Mucosa of descending colon (tissue), 3 donors: ENCODE measurements around the gene CCDC136. TPM values are rescaled to one million over a fixed set of nuclear protein-coding genes. Genes with fewer than 3 reads are reported as not detected.
A peak's percentile ranks its signal among the peaks of the same experiment; 100 is the strongest.

Experiments
- ATAC-seq: fragments of 200-7000 bp; cut with Tn5 transposase; one replicate; pipeline ENCODE4 v1.9.1; 2020; ENCODE audit warnings: mild to moderate bottlenecking, moderate library complexity
- DNase-seq, 3 donors: peaks; one replicate each; pipeline ENCODE4 v3.0.0-alpha.2; 2020
- H3K36me3 ChIP-seq: fragments of 200-600 bp; one replicate; pipeline ENCODE4 v1.8.0; 2021; ENCODE audit warnings: low read depth, mild to moderate bottlenecking
- H3K4me1 ChIP-seq: fragments of 200-600 bp; one replicate; pipeline ENCODE4 v1.8.0; 2021; ENCODE audit warnings: low read depth, mild to moderate bottlenecking
- H3K4me3 ChIP-seq: fragments of 200-600 bp; one replicate; pipeline ENCODE4 v1.8.0; 2021; ENCODE audit warnings: mild to moderate bottlenecking
- H3K9me3 ChIP-seq: fragments of 200-600 bp; one replicate; pipeline ENCODE4 v1.8.0; 2021; ENCODE audit warnings: mild to moderate bottlenecking
- CTCF ChIP-seq: fragments of 200-600 bp; IDR thresholded peaks from one replicate; pipeline ENCODE4 v1.8.0; 2022; ENCODE audit warnings: antibody characterized with exemption, mild to moderate bottlenecking
- intact Hi-C, 2 donors: fragments of 100-400 bp; cut with DNase I in 1 of 2; cut with micrococcal nuclease in 1 of 2; formaldehyde crosslinking; loops; one replicate each; pipeline versions ENCODE4 v1.11.0 to v1.11.1; 2022; cut with DNase I, micrococcal nuclease
- long read RNA-seq, 2 donors: library from polyadenylated mRNA; unstranded; transcript quantifications; one replicate each; pipeline ENCODE4 v2.0.0, GENCODE V29; 2019 to 2021
- total RNA-seq, 3 donors: library from RNA; stranded (reverse); fragmentation: NEBNext Ultra II Directional in 2 of 3; extraction: Animal tissue kit (Norgen Biotek cat#: 25700) in 2 of 3; gene quantifications; one replicate each; pipeline versions ENCODE4 v1.2.1 to v1.2.4, GENCODE V29; 2021 to 2023
- donor health status: DM: no; HTN: no; CAD: no; lungs with moderate emphysema.
- donor health status: DM: no; HTN: no; CAD: no.
- donor health status: DM: no; HTN: yes; CAD: no.

Gene CCDC136
- 10 to 100 TPM in 1 of 3 donors, 1 to 10 TPM in 2; 2.1 to 37.7 (median 4.1) TPM for total RNA-seq
- long read RNA-seq, donor 1, partial matches to known transcripts, result 1 of 45 reads
- long read RNA-seq, donor 1, other reads (novel, unspliced or antisense), result 43 of 45 reads
- long read RNA-seq, donor 2, partial matches to known transcripts, result 0 of 1 reads
- long read RNA-seq, donor 2, other reads (novel, unspliced or antisense), result 1 of 1 reads

DNA sequence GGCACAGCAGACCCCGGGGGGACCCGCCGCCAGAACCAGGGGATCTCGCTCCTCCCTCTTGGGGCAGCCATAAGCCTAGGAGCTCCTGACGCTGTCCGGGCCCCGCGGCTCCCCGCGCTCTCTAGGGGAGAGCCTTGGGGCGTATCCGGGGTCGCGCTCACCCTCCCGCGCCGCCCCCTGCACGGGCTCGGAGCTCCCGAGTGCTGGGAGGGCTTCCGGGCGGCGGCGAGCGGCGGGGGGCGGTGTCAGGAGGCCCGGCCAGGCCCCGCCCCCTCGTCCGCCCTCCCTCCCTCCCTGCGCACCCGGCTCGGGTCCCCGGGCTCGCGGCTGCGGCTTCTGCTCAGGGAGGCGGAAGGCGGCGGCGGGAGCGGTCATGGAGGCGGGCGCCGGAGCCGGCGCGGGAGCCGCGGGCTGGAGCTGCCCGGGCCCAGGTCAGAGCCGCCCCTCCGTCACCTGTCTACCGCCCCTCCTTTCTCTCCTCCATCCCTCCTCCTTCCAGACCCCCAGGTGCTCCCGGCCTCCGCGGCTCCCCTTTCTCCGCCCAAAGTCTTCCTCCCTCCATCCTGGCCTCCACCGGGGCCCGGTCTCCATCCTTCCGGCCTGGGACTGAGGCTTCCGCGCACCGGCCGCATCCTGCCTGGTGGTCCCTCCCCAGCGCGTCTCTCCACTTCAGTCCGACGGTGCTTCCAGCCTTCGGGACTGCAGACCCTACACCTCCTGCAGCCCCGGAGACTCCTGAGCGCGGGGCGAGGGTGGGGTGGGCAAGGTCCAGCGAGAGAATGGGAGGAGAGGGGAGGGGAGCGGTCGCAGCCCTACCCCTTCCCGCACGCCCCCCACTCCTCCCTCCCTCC lies at the start of gene CCDC136:
Gene CCDC136 (plus strand): TSS at position 848 of the 851 bp plus-strand sequence. CDS start 444 bp downstream, outside the sequence.
- DNase-seq, result peak; percentile 74 to 85 (median 85)
- H3K9me3 ChIP-seq, result no peaks in the 10 kb centered on the region
- peaks cover 2% of the 10 kb centered on the region for H3K4me1 ChIP-seq
- no peaks in the 10 kb centered on the region for H3K36me3 ChIP-seq
- peak; percentile 93 for ATAC-seq
- H3K4me3 ChIP-seq, result peak within 1 kb of the TSS; percentile 44
- intact Hi-C loops, result no loop called here
- no peak for TF ChIP-seq CTCF

DNA sequence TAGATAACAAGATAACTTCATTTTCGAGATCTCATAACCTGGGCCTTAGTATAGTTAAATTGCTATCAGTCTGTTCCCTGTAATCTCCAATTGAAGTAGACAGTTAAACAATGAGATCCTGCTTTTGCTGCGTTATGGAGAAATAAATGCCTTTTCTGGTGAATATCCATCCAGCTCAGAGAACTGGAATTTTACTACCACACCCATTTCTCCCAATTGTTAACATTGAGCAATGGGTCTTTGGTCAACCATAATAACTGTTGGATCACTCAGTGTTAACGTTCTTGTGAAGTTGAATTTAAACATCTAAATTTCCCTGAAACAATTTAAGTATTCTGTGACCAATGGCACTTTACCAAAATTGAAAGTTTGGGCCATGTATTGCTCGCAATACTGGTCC lies 49.6 kb upstream of the CCDC136 start:
- no peaks in the 10 kb centered on the region for H3K36me3 ChIP-seq
- TF ChIP-seq CTCF, result no peak
- no peaks in the 10 kb centered on the region for H3K9me3 ChIP-seq
- intact Hi-C loops, result no loop called here
- H3K4me3 ChIP-seq, result no peak overlapping the region
- H3K4me1 ChIP-seq, result peaks cover 25% of the 10 kb centered on the region
- DNase-seq (no peak), ATAC-seq (no peak)

- no peak for TF ChIP-seq CTCF
- Histone ChIP-seq H3K36me3 (no peaks in the 10 kb centered on the region), H3K4me3 (no peak overlapping the region), H3K4me1 (peaks cover 21% of the 10 kb centered on the region), H3K9me3 (no peaks in the 10 kb centered on the region)
- intact Hi-C loops, result no loop called here
- no peak for DNase-seq
- ATAC-seq, result no peak
These were observed 48.5 kb upstream of the CCDC136 start for GRCh38 chr7:128743112-128743772.

GRCh38 chr7:128744366-128744905 lies 47.3 kb upstream of the CCDC136 start:
- DNase-seq, result no peak
- intact Hi-C loops, result no loop called here
- H3K9me3 ChIP-seq, result no peaks in the 10 kb centered on the region
- no peaks in the 10 kb centered on the region for H3K36me3 ChIP-seq
- peaks cover 17% of the 10 kb centered on the region for H3K4me1 ChIP-seq
- no peak for TF ChIP-seq CTCF
- H3K4me3 ChIP-seq, result no peak overlapping the region
- no peak for ATAC-seq

GRCh38 chr7:128745706-128746105 lies 46.1 kb upstream of the CCDC136 start:
- DNase-seq, result no peak
- intact Hi-C loops, result no loop called here
- H3K9me3 ChIP-seq, result no peaks in the 10 kb centered on the region
- no peaks in the 10 kb centered on the region for H3K36me3 ChIP-seq
- TF ChIP-seq CTCF, result no peak
- ATAC-seq, result no peak
- no peak overlapping the region for H3K4me3 ChIP-seq
- H3K4me1 ChIP-seq, result peaks cover 9% of the 10 kb centered on the region
